MCF 10A (cell line): ENCODE results near the gene YLPM1. TPM values are rescaled to one million over a fixed set of nuclear protein-coding genes. Genes with fewer than 3 reads are reported as not detected.

Source experiments
- BruUV-seq: library from RNA; stranded (reverse); fragments of 400-500 nt; replicated peaks from 2 replicates; lab custom pipeline; 2021; lab: Mats Ljungman, UMichigan
- CTCF ChIA-PET: fragments of 300-600 bp; sonication (Branson Sonifier 250); formaldehyde crosslinking; extraction: SDS; loops from one replicate; lab custom pipeline; 2021; ENCODE audit warnings: antibody characterized with exemption, inconsistent platforms; lab: Yijun Ruan, JAX
- POLR2A ChIA-PET: fragments of 300-600, 350-650 bp; sonication (Branson Sonifier 250); formaldehyde crosslinking; extraction: SDS; loops from one replicate; lab custom pipeline; 2020; ENCODE audit warnings: antibody characterized with exemption, inconsistent platforms; lab: Yijun Ruan, JAX
- DNase-seq: peaks from one replicate; pipeline ENCODE4 v3.0.0-alpha.2; 2018; ENCODE audit not compliant: unreplicated experiment
- H3K27ac Mint-ChIP-seq: one replicate; pipeline ENCODE4 v1.8.0; 2022; ENCODE audit warnings: mild to moderate bottlenecking, low read depth, mixed read lengths; ENCODE audit not compliant: unreplicated experiment
- H3K27me3 Mint-ChIP-seq: one replicate; pipeline ENCODE4 v1.8.0; 2022; ENCODE audit warnings: mixed read lengths; ENCODE audit not compliant: insufficient read depth, unreplicated experiment
- H3K36me3 Mint-ChIP-seq: one replicate; pipeline ENCODE4 v1.8.0; 2022; ENCODE audit warnings: mild to moderate bottlenecking, moderate library complexity, mixed read lengths; ENCODE audit not compliant: insufficient read depth, unreplicated experiment
- H3K4me1 Mint-ChIP-seq: one replicate; pipeline ENCODE4 v1.8.0; 2022; ENCODE audit warnings: mixed read lengths; ENCODE audit not compliant: insufficient read depth, unreplicated experiment
- H3K4me3 Mint-ChIP-seq: one replicate; pipeline ENCODE4 v1.8.0; 2022; ENCODE audit warnings: mild to moderate bottlenecking, moderate library complexity, mixed read lengths; ENCODE audit not compliant: unreplicated experiment
- H3K9me3 Mint-ChIP-seq: one replicate; pipeline ENCODE4 v1.8.0; 2022; ENCODE audit warnings: mixed read lengths; ENCODE audit not compliant: unreplicated experiment
- CTCF ChIP-seq: fragments of 200-600 bp; IDR thresholded peaks from one replicate; pipeline ENCODE4 v1.8.0; 2022; ENCODE audit warnings: antibody characterized with exemption, mild to moderate bottlenecking; ENCODE audit not compliant: unreplicated experiment
- intact Hi-C: fragments of 100-400 bp; cut with micrococcal nuclease; formaldehyde crosslinking; loops from 2 replicates; pipeline ENCODE4 v1.14.1; 2022
- total RNA-seq: library from RNA; stranded (reverse); gene quantifications from 2 replicates; pipeline ENCODE4 v1.2.3, GENCODE V29; 2022

YLPM1 gene
- total RNA-seq, 1 experiment from 2014 or later: 40.5 TPM

- H3K9me3 Mint-ChIP-seq: no peaks in the 10 kb centered on the region
- no peak for DNase-seq
- ChIA-PET CTCF (interaction anchor here (0.6 to 2.3 kb wide), 4 partner anchors 11 to 222 kb away, joined by 3 to 12 read pairs (median 4); no protein-coding TSS in a partner anchor), POLR2A (interaction anchor here (0.7 to 1.1 kb wide), 2 partner anchors 14 to 777 kb away, joined by 3 read pairs; partner anchors contain the start of gene DLST)
- no peaks in the 10 kb centered on the region for H3K36me3 Mint-ChIP-seq
- BruUV-seq: no TSS peak
- intact Hi-C loops: no loop called here
- no peaks in the 10 kb centered on the region for H3K4me1 Mint-ChIP-seq
- H3K27me3 Mint-ChIP-seq: peaks cover 23% of the 10 kb centered on the region
- no peak for TF ChIP-seq CTCF
- H3K4me3 Mint-ChIP-seq: no peak overlapping the region
- H3K27ac Mint-ChIP-seq: no peak overlapping the region
Measured at GRCh38 chr14:74866708-74867389, 103.7 kb downstream of the YLPM1 start.

GRCh38 chr14:74867673-74868072, 104.6 kb downstream of the YLPM1 start:
- ChIA-PET POLR2A (interaction anchor here (0.7 to 1.1 kb wide), 2 partner anchors 14 to 59 kb away, joined by 3 read pairs; partner anchors contain the start of gene DLST), CTCF (interaction anchor here (0.8 to 2.3 kb wide), 3 partner anchors 8 to 37 kb away, joined by 3 to 12 read pairs (median 6); no protein-coding TSS in a partner anchor)
- no peaks in the 10 kb centered on the region for H3K36me3 Mint-ChIP-seq
- peaks cover 23% of the 10 kb centered on the region for H3K27me3 Mint-ChIP-seq
- intact Hi-C loops: no loop called here
- H3K9me3 Mint-ChIP-seq: no peaks in the 10 kb centered on the region
- no peak overlapping the region for H3K4me3 Mint-ChIP-seq
- no TSS peak for BruUV-seq
- H3K4me1 Mint-ChIP-seq: no peaks in the 10 kb centered on the region
- no peak overlapping the region for H3K27ac Mint-ChIP-seq
- DNase-seq: no peak
- no peak for TF ChIP-seq CTCF

GRCh38 chr14:74868739-74869138, 105.6 kb downstream of the YLPM1 start:
- no peaks in the 10 kb centered on the region for H3K36me3 Mint-ChIP-seq
- intact Hi-C loops: no loop called here
- no peak overlapping the region for H3K4me3 Mint-ChIP-seq
- no peak for DNase-seq
- H3K4me1 Mint-ChIP-seq: no peaks in the 10 kb centered on the region
- BruUV-seq: no TSS peak
- peaks cover 23% of the 10 kb centered on the region for H3K27me3 Mint-ChIP-seq
- CTCF ChIA-PET: interaction anchor here (0.6 to 2.3 kb wide), 5 partner anchors 9 to 486 kb away, joined by 4 to 12 read pairs (median 5); no protein-coding TSS in a partner anchor
- no peaks in the 10 kb centered on the region for H3K9me3 Mint-ChIP-seq
- H3K27ac Mint-ChIP-seq: no peak overlapping the region
- POLR2A ChIA-PET: no interaction called here
- no peak for TF ChIP-seq CTCF

GRCh38 chr14:74871819-74872218, 108.7 kb downstream of the YLPM1 start:
- Mint-ChIP-seq H3K27me3 (peaks cover 10% of the 10 kb centered on the region), H3K4me3 (no peak overlapping the region), H3K27ac (no peak overlapping the region), H3K9me3 (no peaks in the 10 kb centered on the region), H3K36me3 (no peaks in the 10 kb centered on the region), H3K4me1 (no peaks in the 10 kb centered on the region)
- POLR2A ChIA-PET: interaction anchor here (0.5 to 2.0 kb wide), 3 partner anchors 9 to 132 kb away, joined by 3 to 9 read pairs (median 3); no protein-coding TSS in a partner anchor
- no peak for TF ChIP-seq CTCF
- CTCF ChIA-PET: interaction anchor here (0.5 to 15.4 kb wide), 8 partner anchors 8 to 217 kb away, joined by 3 to 204 read pairs (median 4); no protein-coding TSS in a partner anchor
- intact Hi-C loops: no loop called here
- no TSS peak for BruUV-seq
- no peak for DNase-seq
